SK-N-MC (cell line): ENCODE results near the gene PHKB.

Experiments
- EZH2 ChIP-seq: fragments of 200-600 bp; sonication (generic); IDR thresholded peaks from one replicate; pipeline ENCODE4 v1.6.1; 2017; ENCODE audit warnings: antibody characterized with exemption
- FOXP2 ChIP-seq: optimal IDR thresholded peaks from 2 replicates; pipeline ENCODE3; 2011; ENCODE audit warnings: mild to moderate bottlenecking, moderate library complexity; ENCODE audit not compliant: insufficient read depth; ENCODE audit errors: extremely low read length, control extremely low read depth
- POLR2AphosphoS5 ChIP-seq: IDR thresholded peaks from 2 replicates; pipeline ENCODE4 v1.6.1; 2012; ENCODE audit warnings: mild to moderate bottlenecking, low read depth, low read length, borderline replicate concordance

- no peak for TF ChIP-seq EZH2
- no peak for TF ChIP-seq FOXP2
- TF ChIP-seq POLR2AphosphoS5, result no peak
Observed at GRCh38 chr16:47467501-47467900, 6.4 kb downstream of the PHKB start.
